ENCODE results near the gene TANGO2.

DNA sequence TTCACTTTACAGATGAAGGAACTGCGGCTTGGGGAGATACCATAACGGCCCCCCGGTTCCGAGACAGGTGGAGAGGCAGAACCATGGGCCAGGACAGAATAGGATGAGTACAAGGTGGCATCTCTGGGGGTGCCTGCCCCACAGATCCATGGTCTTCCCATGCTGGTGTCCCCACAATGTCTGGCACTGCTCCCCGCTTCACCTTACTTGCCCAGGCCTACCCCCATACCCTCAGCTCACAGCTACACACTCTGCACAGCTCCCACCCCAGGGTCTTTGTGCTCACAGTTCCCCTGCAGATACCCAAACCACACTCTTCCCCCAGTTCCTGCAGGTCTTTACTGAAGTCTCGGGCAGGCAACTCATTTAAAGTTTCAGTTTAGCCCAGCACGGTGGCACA is 47.7 kb downstream of the TANGO2 start:
- TF ChIP-seq, protein P1, sequence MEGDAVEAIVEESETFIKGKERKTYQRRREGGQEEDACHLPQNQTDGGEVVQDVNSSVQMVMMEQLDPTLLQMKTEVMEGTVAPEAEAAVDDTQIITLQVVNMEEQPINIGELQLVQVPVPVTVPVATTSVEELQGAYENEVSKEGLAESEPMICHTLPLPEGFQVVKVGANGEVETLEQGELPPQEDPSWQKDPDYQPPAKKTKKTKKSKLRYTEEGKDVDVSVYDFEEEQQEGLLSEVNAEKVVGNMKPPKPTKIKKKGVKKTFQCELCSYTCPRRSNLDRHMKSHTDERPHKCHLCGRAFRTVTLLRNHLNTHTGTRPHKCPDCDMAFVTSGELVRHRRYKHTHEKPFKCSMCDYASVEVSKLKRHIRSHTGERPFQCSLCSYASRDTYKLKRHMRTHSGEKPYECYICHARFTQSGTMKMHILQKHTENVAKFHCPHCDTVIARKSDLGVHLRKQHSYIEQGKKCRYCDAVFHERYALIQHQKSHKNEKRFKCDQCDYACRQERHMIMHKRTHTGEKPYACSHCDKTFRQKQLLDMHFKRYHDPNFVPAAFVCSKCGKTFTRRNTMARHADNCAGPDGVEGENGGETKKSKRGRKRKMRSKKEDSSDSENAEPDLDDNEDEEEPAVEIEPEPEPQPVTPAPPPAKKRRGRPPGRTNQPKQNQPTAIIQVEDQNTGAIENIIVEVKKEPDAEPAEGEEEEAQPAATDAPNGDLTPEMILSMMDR (IDR thresholded peaks at IDR 0.05) = no peak
- no peak for TF ChIP-seq POLR2A (IDR thresholded peaks at IDR 0.05)
